GM19328 (cell line): Measurements from ENCODE around the gene SCCPDH.
"Not testable (repeated sequence)": the region's sequence is repeated elsewhere in the genome, so short reads cannot be mapped to it uniquely, and the experiment has no call there.

Experiments
- ATAC-seq: cut with Tn5 transposase; IDR thresholded peaks from one replicate; pipeline ENCODE4 v1.9.1; 2021; ENCODE audit warnings: mild to moderate bottlenecking, moderate library complexity; ENCODE audit not compliant: unreplicated experiment

SCCPDH gene

DNA sequence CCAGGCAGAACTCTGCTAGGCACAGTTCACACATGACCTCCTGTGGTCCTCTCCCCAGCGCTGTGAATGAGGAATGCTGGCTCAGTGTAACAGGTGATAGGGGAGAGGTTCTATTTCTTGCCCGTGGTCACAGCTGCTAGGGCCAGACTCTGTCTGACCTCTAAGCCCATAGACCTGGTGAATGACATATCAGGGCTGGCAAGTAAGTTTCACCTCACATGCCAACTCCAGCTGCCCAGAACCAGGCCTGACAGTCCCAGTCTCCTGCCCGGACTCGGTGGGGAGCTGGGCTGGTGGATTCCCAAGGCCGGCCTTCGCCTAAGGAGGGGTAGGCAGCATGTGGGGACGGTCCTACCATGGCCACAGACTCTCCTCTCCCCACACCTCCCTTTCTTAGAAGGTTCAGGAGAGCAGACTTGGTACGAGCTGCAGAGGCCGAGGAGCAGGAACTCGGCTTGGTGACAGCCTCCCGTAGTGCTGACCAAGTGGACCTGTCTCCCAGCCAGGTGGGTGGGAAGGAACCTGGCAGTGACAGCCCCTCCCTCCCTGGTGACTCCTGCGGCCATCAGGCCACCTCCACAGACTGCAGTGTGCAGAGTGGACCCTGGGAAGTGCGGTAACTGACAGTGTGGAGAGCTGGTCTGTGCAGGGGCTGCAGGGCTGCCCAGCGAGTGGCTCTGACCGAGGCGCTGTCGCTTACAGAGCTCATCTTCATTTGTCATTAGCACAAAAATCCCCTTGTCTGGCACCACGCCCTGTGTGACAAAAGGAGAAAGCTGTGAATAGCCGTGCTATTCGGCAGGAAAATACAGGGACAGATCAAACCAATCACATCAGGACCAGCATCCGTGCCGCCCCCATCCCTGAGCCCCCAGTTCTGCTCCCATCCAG, 74.6 kb downstream of the SCCPDH start:
- ATAC-seq: no peak

DNA sequence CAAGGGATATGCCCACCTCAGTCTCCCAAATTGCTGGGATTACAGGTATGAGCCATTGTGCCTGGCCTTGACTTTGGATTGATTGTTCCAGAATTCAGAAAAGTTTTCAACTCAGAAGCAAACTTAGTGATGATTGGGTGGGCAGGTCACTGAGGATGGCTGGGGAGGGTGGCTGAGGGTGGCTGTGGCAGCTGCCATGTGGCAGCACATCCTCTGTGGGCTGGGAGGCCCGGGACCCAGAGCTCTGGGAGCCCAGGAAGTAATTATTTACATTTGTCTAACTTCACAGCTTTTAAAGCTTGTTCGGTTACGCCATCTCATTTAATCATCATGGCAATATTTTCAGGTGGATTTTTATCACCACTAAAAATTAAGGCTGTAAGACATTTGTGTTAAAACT, 76.1 kb downstream of the SCCPDH start:
- no peak for ATAC-seq

DNA sequence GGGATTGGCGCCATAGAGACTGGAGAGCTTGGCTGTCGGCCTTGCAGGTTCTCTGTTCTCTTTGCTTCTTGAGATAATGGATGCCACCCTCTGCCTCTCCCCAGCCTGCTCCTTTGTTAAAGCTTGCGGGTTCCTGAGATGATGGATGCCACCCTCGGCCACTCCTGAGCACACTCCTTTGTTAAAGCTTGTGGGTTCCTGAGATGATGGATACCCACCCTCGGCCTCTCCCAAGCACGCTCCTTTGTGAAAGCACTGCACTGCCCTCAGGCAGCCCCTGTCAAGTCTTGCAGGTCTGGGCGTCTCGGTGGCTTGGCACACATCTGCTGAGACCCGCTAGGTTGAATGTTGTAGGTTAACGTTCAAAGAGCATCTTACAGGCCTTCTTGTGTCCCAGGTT, 76.5 kb downstream of the SCCPDH start:
- ATAC-seq: no peak

DNA sequence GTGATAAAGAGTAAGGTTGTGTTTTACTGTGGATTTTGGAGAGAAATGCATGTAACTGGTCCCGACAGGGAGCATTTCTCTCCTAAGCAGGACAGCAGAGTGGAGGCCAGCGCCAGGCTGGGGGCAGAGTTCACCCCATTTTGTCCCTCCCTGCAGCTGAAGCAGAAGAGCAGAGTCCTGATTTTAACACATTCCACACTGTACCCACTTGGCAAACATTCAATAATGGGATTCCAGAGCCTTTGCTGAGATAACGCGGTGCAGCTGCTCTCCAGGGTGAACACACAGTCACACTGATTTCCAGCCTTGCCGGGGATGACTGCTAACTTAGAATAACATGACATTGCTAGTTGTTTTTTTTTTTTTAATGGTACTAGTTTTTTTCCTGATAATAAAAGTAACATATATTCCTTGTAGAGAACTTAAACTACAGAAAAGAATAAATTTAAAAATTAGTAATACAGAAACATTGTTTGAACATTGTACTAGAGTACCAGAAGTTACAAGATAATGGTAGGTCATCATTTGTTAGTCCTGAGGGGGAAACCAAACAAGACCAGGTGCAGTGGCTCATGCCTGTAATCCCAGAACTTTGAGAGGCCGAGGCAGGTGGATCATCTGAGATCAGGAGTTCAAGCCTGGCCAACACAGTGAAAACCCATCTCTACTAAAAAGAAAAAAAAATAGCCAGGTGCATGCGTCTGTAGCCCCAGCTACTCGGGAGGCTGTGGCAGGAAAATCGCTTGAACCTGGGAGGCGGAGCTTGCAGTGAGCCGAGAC, 77.2 kb downstream of the SCCPDH start:
- ATAC-seq: no peak

DNA sequence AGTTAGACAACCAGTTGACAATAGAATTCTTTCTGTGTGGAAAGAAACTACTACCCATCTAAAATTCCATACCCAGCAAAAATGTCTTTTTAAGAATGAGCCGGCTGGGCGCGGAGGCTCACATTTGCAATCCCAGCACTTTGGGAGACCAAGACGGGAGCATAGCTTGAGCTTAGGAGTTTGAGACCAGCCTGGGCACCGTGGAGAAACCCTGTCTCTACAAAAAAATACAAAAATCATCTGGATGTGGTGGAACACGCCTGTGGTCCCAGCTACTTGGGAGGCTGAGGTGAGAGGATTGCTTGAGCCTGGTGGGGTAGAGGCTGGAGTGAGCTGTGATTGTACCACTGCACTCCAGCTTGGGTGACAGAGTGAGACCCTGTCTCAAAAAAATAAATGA, 79.2 kb downstream of the SCCPDH start:
- ATAC-seq: no peak

DNA sequence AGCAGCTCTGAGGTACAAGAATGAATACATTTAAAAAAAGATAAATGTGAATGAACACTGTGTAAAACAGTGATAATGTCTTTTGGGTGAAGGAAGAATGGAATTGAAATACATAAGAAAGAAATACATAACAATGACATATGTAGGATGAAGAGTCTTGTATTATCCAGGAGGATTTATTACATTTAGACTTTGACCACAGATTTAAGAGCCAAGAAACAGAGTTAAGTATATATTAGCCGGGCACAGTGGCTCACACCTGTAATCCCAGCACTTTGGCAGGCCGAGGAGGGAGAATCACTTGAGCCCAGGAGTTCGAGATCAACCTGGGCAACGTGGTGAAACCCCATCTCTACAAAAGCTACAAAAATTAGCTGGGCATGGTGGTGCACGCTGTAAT, 79.7 kb downstream of the SCCPDH start:
- no peak for ATAC-seq

DNA sequence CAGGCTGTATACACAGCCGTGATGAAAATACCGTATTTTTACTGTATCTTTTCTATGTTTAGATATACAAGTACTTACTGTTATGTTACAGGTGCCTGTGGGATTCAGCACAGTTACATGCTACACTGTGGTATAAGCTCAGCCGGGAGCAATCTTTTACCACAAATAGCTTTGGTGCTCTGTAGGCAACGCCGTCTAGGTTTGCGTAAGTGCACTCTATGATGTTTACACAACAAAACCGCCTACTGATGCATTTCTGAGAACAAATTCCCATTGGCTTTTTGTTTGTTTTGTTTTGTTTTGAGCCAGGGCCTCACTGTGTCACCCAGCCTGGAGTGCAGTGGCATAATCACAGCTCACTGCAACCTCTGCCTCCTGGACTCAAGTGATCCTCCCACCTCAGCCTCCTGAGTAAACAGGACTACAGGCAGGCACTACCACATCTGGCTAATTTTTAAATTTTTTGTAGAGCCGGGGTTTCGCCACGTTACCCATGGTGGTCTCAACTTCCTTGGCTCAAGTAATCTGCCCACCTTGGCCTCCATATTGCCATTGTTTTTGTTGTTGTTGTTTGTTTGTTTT, 81.0 kb downstream of the SCCPDH start:
- ATAC-seq: no peak

DNA sequence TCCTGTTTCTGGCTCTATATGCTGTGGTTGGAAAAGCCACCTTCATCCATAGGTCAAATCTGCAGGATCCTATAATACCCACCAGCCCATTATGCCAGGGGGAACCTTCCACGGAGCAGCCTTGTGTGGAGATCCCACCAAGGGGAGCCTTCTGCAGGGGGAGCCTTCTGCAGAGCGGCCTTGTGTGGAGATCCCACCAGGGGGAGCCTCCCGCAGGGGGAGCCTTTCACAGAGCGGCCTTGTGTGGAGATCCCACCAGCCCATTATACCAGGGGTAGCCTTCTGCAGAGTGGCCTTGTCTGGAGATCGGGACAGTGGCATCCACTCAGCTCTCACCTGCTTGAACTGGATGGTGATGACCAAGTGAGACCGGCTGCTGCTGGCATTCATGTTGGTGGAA, 85.3 kb downstream of the SCCPDH start:
- ATAC-seq: no peak

DNA sequence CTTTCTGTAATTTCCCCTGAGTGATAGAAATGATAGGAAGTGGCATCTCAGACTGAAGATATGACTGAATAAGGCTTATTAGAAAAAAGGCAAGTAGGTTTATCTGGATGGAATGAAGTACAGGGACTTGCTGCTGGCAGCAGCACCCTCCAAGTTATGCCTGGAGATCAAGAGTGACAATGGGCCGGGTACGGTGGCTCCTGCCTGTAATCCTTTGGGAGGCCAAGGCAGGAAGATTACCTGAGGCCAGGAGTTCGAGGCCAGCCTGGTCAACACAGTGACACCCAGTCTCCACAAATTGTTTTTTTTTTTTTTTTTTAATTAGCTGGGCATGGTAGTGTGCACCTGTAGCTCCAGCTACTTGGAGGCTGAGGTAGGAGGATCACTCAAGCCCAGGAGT, 87.8 kb downstream of the SCCPDH start:
- ATAC-seq: no peak

DNA sequence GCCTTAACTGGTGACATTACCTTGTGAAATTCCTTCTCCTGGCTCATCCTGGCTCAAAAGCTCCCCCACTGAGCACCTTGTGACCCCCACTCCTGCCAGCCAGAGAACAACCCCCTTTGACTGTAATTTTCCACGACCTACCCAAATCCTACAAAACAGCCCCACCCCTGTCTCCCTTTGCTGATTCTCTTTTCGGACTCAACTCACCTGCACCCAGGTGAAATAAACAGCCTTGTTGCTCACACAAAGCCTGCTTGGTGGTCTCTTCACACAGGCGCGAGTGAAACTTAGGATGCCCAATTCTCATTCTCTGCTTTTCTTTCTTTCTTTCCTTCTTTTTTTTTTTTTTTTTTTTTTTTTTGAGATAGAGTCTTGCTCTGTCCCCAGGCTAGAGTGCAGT, 89.1 kb downstream of the SCCPDH start:
- not testable (repeated sequence) for ATAC-seq

DNA sequence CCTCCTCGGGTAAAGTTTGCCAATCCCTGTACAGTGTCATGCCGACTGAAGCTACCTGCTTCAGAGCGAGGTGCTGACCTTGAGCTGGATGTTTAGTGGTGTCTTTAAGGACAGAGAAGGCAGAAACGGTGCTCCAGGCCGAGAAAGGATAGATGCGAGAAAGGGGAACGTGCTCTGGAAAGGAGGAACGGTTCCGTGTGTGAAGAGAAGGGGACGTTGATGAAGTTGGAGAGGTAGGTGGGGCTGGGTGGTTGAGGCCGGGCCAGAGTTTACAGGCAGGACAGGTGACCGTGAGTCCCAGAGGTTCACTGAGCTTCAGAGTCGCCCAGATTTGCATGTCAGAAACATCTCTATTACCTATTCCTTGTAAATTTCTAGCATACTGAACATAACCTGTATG, 90.7 kb downstream of the SCCPDH start:
- no peak for ATAC-seq

DNA sequence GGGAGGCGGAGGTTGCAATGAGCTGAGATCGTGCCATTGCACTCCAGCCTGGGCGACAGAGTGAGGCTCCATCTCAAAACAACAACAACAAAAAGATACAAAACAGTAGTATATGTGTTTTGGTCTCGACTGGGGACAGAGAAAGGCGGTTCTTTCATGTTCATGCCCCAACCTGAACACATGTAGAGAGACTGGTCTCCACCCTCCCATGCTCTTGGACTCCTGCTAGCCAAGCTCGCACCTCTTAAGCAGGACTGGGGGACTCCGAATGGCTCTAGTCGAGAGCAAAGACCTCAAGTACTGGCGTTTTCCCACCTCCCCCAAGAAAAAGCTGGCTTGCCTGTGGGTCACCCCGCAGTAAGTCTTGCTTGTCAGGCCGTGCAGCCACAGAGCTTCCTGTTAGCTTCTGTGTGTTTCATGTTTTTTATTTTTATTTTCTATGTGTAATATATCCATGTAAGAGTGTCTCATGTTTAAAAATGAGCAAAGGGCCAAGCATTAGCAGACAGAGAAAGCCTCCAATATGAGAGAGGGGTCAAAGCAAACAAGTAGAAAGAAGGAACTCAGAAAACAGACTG, 91.6 kb downstream of the SCCPDH start:
- ATAC-seq: no peak
